MG63 (cell line): ENCODE results near the gene SPATC1L. TPM values are rescaled to one million over a fixed set of nuclear protein-coding genes. Genes with fewer than 3 reads are reported as not detected.
"Not testable (repeated sequence)": the region's sequence is repeated elsewhere in the genome, so short reads cannot be mapped to it uniquely, and the experiment has no call there.

ENCODE experiments used
- DNase-seq: peaks from one replicate; pipeline ENCODE4 v3.0.0-alpha.2; 2020
- H3K27me3 ChIP-seq: fragments of 250-450 bp; sonication (Bioruptor Pico); 2 replicates; pipeline ENCODE4 v1.5.1; 2020; ENCODE audit warnings: mild to moderate bottlenecking, moderate library complexity
- H3K36me3 ChIP-seq: fragments of 250-450 bp; sonication (Bioruptor Pico); 2 replicates; pipeline ENCODE4 v1.5.1; 2020; ENCODE audit warnings: mild to moderate bottlenecking, moderate library complexity
- H3K4me3 ChIP-seq: fragments of 250-450 bp; sonication (Bioruptor Pico); 2 replicates; pipeline ENCODE4 v1.5.1; 2020; ENCODE audit warnings: mild to moderate bottlenecking, moderate library complexity
- H3K9me3 ChIP-seq: fragments of 250-450 bp; sonication (Bioruptor Pico); 2 replicates; pipeline ENCODE4 v1.5.1; 2020; ENCODE audit warnings: mild to moderate bottlenecking, moderate library complexity
- total RNA-seq: library from RNA; depleted of rRNA; stranded (reverse); fragments of >200 nt; shearing (Covaris generic); gene quantifications from 2 replicates; pipeline ENCODE4 v1.2.3, GENCODE V29; 2014; ENCODE audit warnings: low replicate concordance

SPATC1L gene
- total RNA-seq, 1 experiment from 2014 or later, result 2.4 TPM

DNA sequence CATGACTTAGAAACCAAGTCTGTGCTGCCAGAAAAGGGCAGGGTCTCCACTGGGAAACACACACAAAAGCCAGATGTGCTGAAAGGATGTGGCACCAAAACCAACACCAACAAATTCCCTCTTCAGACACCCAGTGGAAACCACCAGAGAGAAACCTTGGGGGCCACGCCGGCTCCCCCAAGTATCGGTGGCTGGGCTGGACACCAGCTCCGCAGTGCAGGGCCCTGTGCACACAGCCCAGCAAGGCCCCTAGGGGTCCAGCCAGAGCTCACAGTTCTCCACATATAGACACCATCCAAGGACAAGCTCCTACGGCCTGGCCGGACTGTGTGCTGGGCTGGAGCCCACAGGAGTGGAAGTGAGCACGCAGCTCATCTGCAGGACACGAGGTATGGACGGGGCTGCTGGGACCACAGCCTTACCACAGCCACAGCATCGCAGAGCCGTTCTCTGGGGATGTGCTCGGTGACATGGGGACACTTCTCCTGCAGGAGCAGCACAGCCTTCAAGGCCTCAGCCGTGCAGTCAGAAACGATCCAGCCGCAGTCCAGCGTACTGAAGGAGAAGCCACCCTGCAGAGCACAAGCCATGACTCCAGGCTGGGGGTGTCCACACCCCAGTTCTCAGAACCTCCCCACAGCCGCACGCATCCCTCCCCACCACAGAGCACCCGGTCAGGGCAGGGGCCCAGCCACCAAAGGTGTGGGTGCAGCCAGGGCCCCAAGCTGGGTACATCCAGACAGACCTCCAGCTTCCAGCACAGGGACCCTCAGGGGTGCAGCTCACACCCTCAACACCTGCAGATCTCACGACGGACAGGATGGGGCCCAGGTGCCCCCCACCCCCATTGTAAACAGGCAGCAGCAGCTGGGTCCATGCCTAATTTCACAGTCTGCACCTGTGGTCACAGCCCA is 23.0 kb upstream of the SPATC1L start:
- no peak for DNase-seq
- Histone ChIP-seq H3K9me3 (no peaks in the 10 kb centered on the region), H3K36me3 (peaks cover 41% of the 10 kb centered on the region), H3K27me3 (no peaks in the 10 kb centered on the region), H3K4me3 (no peak overlapping the region)

DNA sequence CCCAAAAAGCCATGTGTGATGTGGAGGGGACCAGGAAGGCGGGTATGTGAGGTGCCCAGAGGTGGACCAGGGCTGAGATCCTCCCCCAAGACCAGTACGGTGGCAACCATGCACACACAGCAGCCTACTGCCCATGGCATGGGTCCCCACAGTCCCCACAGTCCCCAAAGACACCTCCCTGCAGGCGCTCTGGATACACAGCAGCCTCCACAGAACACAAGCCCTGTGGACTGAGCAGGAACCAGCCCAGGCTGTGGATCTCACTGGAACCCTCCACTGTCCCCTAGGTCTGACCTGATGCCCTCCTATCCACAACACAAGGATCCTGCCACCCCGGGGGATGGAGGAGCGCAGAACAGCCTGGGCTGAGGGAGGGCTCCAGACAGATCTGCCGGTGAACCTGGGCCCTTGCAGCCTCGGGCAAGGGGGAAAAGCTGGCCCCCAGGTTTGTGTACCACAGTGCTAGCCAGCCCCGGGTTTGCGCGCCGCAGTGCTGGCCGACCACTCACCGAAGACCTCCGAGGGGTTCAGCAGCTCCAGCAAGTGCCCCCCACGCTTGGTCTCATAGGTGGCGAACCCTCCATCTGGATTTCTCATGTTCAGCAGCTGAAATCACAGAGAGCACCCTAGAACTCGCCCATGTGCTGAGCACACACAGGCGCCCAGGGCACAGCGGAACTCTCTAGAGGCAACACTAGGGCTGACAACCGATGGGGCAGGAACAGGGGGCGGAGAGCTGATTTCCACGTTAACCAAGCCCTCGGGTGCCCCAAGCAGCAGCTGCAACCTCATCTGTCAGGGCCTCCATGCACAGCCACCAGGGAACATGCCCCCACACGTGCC is 22.1 kb upstream of the SPATC1L start:
- no peak for DNase-seq
- Histone ChIP-seq H3K9me3 (no peaks in the 10 kb centered on the region), H3K27me3 (no peaks in the 10 kb centered on the region), H3K4me3 (no peak overlapping the region), H3K36me3 (peaks cover 38% of the 10 kb centered on the region)

DNA sequence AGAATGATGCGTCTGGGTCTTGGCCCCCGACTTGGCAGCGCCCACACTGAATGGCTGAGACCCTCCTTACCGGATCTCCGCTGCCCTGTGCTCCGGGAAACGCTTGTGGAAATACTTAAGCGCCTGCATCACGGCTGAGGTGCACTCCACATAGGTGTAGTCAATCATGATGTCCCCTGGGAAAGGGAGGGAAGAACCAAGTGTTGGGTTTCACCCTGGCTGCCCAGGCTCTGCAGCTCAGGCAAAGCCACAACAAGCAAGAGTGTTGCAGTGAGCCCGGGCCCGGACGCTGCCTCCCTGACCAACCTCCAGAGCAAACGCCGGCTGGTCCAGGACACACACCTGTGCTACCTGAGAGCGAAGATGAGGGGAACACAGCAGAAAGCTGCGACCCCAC is 21.5 kb upstream of the SPATC1L start:
- DNase-seq, result no peak
- no peaks in the 10 kb centered on the region for H3K27me3 ChIP-seq
- peaks cover 38% of the 10 kb centered on the region for H3K36me3 ChIP-seq
- no peaks in the 10 kb centered on the region for H3K9me3 ChIP-seq
- no peak overlapping the region for H3K4me3 ChIP-seq

DNA sequence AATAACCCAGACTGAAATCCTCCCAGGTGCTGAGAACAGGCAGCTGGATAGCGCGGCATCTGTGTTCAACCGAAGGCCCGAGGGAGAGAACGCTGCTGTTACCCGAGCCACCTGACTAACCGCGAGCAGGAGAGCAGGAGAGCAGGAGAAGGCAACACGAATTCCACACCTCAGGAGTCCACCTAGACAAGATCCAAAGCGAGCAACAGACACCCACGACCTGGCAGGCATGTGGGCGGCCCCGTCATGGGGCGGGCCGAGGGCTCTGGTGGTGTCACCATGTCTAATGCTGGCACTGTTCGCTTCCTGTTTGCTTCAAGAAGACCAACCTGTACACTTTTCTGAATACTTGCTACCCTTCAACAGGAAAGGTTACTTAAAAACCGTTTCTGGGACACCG is 20.9 kb upstream of the SPATC1L start:
- no peak for DNase-seq
- Histone ChIP-seq H3K4me3 (no peak overlapping the region), H3K9me3 (no peaks in the 10 kb centered on the region), H3K36me3 (peaks cover 36% of the 10 kb centered on the region), H3K27me3 (no peaks in the 10 kb centered on the region)

DNA sequence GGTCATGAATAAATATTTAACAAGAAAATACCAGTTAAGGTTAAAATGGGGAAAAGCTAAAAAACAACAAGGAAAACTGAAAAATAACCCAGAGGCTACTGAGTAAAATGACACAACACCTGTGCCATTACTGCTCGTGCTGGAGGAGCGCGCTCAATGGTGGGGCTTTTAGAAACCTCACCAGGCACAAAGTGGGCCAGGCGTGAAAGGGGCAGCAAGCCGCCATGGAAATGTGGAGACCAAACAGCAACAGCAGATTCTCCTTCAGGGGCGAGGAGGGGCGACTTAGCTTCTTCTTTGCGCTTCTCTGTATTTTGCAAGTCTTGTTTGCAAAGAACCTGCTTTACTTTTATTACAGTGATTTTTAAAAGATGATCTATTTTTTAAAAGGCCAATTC is 18.9 kb upstream of the SPATC1L start:
- H3K27me3 ChIP-seq, result no peaks in the 10 kb centered on the region
- H3K9me3 ChIP-seq, result no peaks in the 10 kb centered on the region
- peaks cover 45% of the 10 kb centered on the region for H3K36me3 ChIP-seq
- no peak for DNase-seq
- H3K4me3 ChIP-seq, result no peak overlapping the region

DNA sequence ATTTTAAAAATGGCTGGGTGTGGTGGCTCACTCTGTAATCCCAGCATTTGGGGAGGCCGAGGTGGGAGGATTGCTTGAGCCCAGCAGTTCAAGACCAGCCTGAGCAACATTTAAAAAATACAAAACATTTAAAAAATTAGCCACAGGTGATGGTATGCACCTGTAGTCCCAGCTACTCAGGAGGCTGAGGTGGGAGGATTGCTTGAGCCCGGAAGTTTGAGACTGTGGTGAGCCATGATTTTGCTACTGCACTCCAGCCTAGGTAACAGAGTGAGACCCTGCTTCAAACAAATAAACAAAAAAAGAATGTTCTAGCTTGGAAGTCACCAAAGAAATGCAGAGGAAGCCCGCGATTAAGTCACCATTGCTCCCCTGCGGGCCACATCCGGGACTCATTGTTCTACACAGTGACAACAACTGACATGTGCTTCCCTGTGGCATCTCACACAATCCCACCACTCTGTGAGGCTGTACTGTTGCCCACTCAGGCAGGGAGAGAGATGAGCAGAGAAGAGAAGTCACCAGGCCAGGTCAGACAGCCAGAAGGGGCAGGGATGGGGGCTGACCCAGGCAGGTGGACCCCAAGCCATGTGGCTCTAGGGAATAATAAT is 18.4 kb upstream of the SPATC1L start:
- no peak overlapping the region for H3K4me3 ChIP-seq
- no peak for DNase-seq
- peaks cover 45% of the 10 kb centered on the region for H3K36me3 ChIP-seq
- H3K27me3 ChIP-seq, result no peaks in the 10 kb centered on the region
- H3K9me3 ChIP-seq, result no peaks in the 10 kb centered on the region

DNA sequence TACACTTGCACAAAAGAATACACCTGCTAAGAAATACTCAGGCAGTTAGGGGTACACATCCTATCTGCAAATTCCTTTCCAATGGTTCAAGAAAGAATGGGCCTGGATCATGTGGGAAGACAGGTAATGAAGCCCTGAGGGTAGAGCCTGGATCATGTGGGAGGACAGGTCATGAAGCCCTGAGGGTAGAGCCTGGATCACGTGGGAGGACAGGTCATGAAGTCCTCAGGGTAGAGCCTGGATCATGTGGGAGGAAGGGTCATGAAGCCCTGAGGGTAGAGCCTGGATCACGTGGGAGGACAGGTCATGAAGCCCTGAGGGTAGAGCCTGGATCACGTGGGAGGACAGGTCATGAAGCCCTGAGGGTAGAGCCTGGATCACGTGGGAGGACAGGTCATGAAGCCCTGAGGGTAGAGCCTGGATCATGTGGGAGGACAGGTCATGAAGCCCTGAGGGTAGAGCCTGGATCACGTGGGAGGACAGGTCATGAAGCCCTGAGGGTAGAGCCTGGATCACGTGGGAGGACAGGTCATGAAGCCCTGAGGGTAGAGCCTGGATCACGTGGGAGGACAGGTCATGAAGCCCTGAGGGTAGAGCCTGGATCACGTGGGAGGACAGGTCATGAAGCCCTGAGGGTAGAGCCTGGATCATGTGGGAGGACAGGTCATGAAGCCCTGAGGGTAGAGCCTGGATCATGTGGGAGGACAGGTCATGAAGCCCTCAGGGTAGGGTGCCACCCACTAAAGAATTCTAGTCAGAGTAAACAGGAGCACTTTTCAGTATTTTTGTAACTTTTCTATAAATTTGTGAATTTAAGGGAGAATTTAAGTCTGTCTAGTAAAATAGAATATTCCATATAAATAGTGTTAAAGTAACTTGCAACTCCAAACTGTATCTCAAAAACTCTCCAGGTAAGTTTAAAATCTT is 16.9 kb upstream of the SPATC1L start:
- H3K4me3 ChIP-seq, H3K9me3 ChIP-seq, DNase-seq, H3K27me3 ChIP-seq: not testable (repeated sequence)
- peaks cover 55% of the 10 kb centered on the region for H3K36me3 ChIP-seq

DNA sequence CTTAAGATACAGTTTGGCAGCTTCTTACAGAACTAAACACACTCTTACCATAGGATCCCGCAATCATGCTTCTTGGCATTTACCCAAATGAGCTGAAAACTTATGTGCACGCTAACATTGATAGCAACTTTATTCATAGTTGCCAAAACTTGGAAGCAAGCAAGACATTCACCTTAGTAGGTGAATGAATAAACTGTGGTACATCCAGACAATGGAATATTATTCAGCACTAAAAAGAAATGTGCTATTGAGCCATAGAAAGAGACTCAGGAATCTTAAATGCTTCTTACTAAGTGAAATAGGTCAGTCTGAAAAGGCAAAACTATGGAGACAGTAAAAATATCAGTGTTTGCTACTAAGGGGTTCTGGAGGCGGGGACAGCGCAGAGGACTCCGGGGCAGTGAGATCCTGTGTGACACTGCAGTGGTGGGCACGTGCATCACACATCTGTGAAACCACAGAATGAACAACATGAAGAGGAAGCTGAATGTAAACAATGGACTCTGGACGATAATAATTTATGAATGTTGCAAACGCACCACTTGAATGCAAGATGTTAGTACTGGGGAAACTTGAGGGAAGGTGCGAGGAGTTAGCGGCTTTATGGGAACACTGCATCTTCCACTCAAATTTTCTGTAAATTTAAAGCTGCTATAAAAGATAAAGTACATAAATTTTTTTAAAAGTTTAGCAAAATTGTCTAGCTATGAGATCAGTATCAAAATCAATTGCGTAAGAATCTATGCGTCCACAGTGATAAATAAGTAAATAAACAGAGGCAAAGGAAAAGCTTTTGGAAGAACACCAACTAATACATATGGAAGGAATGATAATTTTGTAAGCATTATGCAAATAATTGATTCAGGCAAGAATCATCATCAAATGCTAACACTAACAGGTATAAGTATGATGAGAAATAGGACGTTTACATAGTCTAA is 15.4 kb upstream of the SPATC1L start:
- H3K36me3 ChIP-seq, result peaks cover 54% of the 10 kb centered on the region
- DNase-seq, result no peak
- H3K27me3 ChIP-seq, result no peaks in the 10 kb centered on the region
- no peak overlapping the region for H3K4me3 ChIP-seq
- H3K9me3 ChIP-seq, result no peaks in the 10 kb centered on the region

DNA sequence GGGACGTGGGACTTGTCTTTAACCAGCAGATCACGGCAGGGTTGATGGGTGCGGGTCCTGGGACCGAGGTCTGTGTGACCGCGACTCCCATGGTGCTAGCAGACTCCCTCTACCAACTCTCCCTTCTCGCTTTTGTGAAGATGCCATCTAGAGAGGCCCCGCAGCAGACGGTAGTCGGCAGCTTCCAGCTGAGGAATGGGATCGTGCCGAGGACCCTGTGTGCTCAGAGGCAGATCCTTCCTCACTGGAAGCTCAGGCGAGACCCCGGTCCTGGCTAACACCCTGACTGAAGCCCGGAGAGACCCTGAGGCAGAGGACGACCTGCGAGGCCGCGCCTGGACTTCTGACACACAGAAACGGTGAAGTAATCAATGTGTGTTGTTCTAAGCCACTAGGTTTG is 12.5 kb upstream of the SPATC1L start:
- no peak overlapping the region for H3K4me3 ChIP-seq
- H3K9me3 ChIP-seq, result no peaks in the 10 kb centered on the region
- H3K36me3 ChIP-seq, result peaks cover 54% of the 10 kb centered on the region
- no peaks in the 10 kb centered on the region for H3K27me3 ChIP-seq
- no peak for DNase-seq

DNA sequence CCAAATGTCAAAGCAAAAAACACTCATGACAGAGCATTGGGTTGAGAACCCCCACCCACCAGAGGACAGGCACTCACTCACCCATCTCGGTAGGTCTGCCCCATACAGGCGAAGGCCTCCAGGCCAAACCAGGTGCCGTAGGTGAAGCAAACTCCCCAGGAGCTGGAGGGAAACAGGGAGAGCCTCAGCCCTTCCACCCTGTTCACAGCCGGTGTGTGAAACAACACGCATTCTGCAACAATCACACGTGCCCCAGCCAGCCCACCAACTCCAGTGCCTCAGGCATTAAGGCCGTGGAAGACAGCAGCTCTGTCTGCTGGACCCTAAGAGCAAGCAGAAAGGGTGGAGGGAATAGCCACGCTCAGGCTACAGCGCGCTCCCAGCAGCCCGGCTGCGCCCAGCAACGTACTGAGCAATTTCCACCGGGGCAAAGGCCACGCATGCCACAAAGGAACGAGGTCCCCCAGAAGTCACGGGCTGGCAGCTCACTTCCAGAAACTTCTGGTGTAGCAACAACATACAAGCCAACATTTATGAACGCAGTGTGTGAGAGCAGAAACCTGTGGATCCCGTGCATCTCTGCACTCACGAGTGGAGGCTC is 11.4 kb upstream of the SPATC1L start:
- DNase-seq, result no peak
- Histone ChIP-seq H3K4me3 (no peak overlapping the region), H3K27me3 (no peaks in the 10 kb centered on the region), H3K9me3 (no peaks in the 10 kb centered on the region), H3K36me3 (peaks cover 61% of the 10 kb centered on the region)

DNA sequence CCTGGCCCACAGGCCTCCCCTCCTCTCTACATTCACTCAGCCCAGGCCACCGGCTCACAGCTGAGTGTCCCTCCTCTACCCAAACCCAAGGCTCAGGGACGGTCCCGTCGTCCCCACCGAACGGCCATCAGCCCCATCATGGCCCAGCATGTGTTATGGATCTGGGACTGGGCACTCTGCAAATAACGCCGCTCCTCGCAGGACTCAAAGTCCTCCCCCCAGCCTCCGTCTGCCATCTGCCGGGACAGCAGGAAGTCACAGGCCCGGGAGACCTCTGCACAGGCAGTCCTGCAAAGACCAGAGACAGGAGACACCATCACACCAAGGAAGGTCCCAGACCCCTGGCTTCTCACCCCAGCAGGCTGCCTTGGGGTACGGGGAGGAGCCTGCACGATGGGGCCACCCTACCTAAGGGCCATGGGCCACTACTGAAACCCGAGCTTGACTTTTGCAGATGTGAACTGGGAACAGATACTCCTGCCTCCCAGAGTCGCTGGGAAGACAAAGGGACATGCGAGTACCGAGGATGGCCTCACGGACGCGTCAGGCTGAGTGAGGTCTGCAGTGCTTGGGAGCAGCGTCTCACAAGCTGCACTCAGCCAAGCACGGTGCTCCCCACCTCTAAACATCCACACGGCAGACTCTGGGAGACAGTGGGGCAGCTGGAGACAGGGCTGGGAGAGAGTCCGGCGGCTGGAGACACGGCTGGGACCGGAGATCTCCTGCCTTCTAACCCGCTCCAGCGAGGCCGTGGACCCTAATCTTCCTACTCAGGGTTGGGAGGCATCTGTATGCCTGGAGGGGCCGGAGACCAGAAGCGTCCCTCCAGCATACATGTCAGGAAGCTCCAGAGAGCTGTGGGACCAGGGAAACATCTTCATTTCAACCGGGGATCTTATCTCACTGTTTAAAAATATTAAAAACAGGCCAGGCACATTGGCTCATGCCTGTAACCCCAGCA is 10.4 kb upstream of the SPATC1L start:
- H3K27me3 ChIP-seq, result no peaks in the 10 kb centered on the region
- H3K9me3 ChIP-seq, result no peaks in the 10 kb centered on the region
- no peak overlapping the region for H3K4me3 ChIP-seq
- peaks cover 58% of the 10 kb centered on the region for H3K36me3 ChIP-seq
- no peak for DNase-seq

DNA sequence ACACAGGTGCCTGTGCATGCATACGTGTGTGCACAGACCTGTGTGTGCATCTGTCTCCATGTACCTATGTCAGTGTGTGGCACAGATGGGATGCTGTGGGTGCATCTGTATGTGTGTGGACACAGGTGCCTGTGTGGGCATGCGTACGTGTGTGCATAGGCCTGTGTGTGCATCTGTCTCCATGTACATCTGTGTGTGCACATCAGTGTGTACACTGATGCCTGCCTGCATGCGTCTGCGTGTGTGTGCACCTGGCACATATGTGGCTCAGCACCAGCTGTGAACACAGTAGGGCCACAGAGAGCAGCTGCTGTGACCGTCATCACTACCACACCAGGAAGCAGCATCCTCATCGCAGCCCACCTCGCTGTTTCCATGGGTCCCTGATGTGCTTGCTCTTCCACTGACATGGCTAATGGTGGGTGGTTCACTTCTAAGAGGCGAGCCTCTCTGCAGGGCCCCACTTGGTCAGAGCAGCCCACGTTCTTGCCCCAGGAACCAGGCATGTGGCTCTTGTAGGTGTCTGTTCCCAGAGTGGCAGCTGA is 9.6 kb upstream of the SPATC1L start:
- Histone ChIP-seq H3K4me3 (no peak overlapping the region), H3K9me3 (no peaks in the 10 kb centered on the region), H3K36me3 (peaks cover 53% of the 10 kb centered on the region), H3K27me3 (no peaks in the 10 kb centered on the region)
- DNase-seq, result no peak

DNA sequence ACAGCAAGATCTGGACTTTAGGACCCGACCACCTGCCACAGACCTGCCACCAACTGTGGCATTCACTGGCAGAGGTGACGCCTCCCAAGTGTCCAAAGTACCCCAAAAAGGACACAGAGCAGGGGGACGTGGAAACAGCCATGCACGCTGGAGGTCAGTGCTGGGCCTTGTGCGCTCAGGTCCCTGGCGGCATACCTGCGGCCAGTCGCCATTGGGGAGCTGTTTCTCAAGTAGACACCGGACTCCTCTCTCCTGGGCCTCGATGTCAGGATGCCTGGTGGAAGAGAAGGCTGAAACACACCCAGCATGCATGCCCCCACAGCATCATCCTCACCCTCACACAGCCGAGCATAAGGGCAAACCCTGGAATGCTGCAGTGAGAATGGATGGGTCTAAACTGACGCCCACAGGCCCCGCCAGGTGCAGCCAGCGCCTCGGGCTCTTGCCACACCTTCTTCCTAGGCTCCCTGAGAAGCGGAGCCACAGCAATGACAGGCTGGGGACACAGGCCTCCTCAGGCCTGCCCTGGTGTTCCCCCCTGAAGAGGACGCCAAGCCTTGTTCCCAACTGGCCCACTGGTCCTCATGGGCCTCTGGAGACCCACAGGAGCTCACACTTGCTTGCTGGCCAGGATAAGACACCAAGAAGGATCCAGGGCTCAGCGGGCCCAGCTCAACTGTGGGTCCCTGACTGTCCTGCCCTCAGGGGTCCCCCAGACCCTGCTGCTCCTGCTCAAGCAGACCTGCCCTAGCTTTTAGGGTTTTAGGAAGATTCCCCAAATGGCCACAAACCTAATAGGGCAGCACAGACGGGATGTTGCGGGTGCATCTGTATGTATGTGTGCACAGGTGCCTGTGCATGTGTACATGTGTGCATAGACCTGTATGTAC is 7.7 kb upstream of the SPATC1L start:
- H3K27me3 ChIP-seq, result no peaks in the 10 kb centered on the region
- no peak for DNase-seq
- H3K9me3 ChIP-seq, result no peaks in the 10 kb centered on the region
- no peak overlapping the region for H3K4me3 ChIP-seq
- peaks cover 48% of the 10 kb centered on the region for H3K36me3 ChIP-seq
